Upper lobe of left lung (tissue), 6 donors: ENCODE results near the gene STK4. TPM values are rescaled to one million over a fixed set of nuclear protein-coding genes. Genes with fewer than 3 reads are reported as not detected.

Experiments used
- ATAC-seq, 2 donors: fragments of 200-7000 bp; cut with Tn5 transposase; one replicate each; pipeline ENCODE4 v1.9.1; 2022; ENCODE audit warnings: mild to moderate bottlenecking in 2 of 2, moderate library complexity in 2 of 2; ENCODE audit not compliant: low FRiP score in 2 of 2
- DNase-seq, 2 donors: peaks; one replicate each; pipeline ENCODE4 v3.0.0-alpha.2; 2019 to 2020
- H3K27ac ChIP-seq, 4 donors: fragments of 200-600 bp; sonication (generic); one replicate each; pipeline ENCODE4 v1.5.1; 2016 to 2019
- H3K27me3 ChIP-seq, 4 donors: fragments of 200-600 bp; sonication (generic); one replicate each; pipeline ENCODE4 v1.5.1; 2017 to 2019
- H3K36me3 ChIP-seq, 4 donors: fragments of 200-600 bp; sonication (generic); one replicate each; pipeline ENCODE4 v1.5.1; 2016 to 2019
- H3K4me1 ChIP-seq, 4 donors: fragments of 200-600 bp; sonication (generic); one replicate each; pipeline ENCODE4 v1.5.1; 2018 to 2019
- H3K4me3 ChIP-seq, 4 donors: fragments of 200-600 bp; sonication (generic); one replicate each; pipeline ENCODE4 v1.5.1; 2017 to 2019; ENCODE audit warnings: mild to moderate bottlenecking in 2 of 4, moderate library complexity in 1 of 4
- H3K9me3 ChIP-seq, 4 donors: fragments of 200-600 bp; sonication (generic); one replicate each; pipeline ENCODE4 v1.5.1; 2018 to 2019
- EP300 ChIP-seq, 4 donors: sonication (generic); formaldehyde crosslinking; IDR thresholded peaks; one replicate each; pipeline ENCODE4 v1.5.1; 2017; ENCODE audit warnings: antibody characterized with exemption in 4 of 4, control low read depth in 2 of 4
- POLR2A ChIP-seq, 4 donors: fragments of 450-650 bp; IDR thresholded peaks; one replicate each; pipeline ENCODE4 v1.5.1; 2016 to 2017; ENCODE audit warnings: antibody characterized with exemption in 4 of 4, mild to moderate bottlenecking in 2 of 4
- POLR2AphosphoS5 ChIP-seq, 2 donors: sonication (generic); formaldehyde crosslinking; IDR thresholded peaks; one replicate each; pipeline ENCODE4 v1.5.1; 2017; ENCODE audit warnings: antibody characterized with exemption in 2 of 2
- WGBS, 2 donors: methylation state at CpG; one replicate each; pipeline ENCODE4 v1.1.5; 2017 to 2018; 5-methylcytosine and 5-hydroxymethylcytosine counted together
- total RNA-seq, 6 donors: library from RNA; depleted of rRNA in 4 of 6; stranded (reverse); fragments of >200 nt in 4 of 6; gene quantifications; one replicate each; pipeline versions ENCODE4 v1.1.0 to v1.2.1, GENCODE V29; 2016 to 2021
- TF ChIP-seq, protein P1 (sequence below), 6 experiments: fragments of 450-650 bp in 4 of 6; fragments of 200-600 bp in 2 of 6; sonication (generic) in 2 of 6; IDR thresholded peaks; one replicate each; pipeline ENCODE4 v1.5.1; 2016 to 2019; ENCODE audit warnings: antibody characterized with exemption in 6 of 6
- donor health status: DM: no; HTN: no; CAD: no; lungs with moderate emphysema.
- donor health status: DM: no; HTN: yes; CAD: no; lungs with severe emphysema.

The STK4 gene
- total RNA-seq, 6 donors from 2014 or later = 31.0 to 76.1 (median 44.1) TPM

DNA sequence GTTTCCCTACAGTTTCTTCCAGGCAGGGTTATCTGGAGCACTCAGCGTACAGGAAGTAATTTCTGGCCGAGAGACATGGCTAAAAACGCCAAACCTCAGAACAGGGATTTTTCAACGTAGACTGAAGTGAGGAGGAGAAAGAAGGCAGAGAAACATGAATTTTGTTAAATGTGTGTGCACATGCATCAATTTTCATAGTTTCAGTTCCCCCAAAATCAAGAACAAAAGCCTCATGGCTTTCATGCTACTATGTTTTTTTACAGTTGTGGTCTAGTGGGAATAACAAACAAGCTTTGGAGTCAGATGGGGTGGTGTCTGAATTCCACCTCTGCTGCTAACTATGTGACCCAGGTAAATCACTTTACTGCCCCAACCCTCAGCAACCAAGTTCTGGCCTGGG is 11.0 kb upstream of the STK4 start:
- H3K9me3 ChIP-seq = no peaks in the 10 kb centered on the region
- TF ChIP-seq, protein P1, sequence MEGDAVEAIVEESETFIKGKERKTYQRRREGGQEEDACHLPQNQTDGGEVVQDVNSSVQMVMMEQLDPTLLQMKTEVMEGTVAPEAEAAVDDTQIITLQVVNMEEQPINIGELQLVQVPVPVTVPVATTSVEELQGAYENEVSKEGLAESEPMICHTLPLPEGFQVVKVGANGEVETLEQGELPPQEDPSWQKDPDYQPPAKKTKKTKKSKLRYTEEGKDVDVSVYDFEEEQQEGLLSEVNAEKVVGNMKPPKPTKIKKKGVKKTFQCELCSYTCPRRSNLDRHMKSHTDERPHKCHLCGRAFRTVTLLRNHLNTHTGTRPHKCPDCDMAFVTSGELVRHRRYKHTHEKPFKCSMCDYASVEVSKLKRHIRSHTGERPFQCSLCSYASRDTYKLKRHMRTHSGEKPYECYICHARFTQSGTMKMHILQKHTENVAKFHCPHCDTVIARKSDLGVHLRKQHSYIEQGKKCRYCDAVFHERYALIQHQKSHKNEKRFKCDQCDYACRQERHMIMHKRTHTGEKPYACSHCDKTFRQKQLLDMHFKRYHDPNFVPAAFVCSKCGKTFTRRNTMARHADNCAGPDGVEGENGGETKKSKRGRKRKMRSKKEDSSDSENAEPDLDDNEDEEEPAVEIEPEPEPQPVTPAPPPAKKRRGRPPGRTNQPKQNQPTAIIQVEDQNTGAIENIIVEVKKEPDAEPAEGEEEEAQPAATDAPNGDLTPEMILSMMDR (IDR thresholded peaks at IDR 0.05) = no peak
- TF ChIP-seq POLR2A (IDR thresholded peaks at IDR 0.05) = no peak
- no peak for TF ChIP-seq POLR2AphosphoS5 (IDR thresholded peaks at IDR 0.05)
- TF ChIP-seq EP300 (IDR thresholded peaks at IDR 0.05) = no peak
- peaks cover 9 to 14% (median 13%) of the 10 kb centered on the region in 4 donors for H3K4me1 ChIP-seq
- H3K4me3 ChIP-seq = no peak overlapping the region
- WGBS, 2 donors = 76 to 78% methylated on average over 4 of the region's 4 CpGs
- ATAC-seq (no peak), DNase-seq (no peak)
- H3K27me3 ChIP-seq = no peaks in the 10 kb centered on the region
- peaks cover 5 to 62% (median 46%) of the 10 kb centered on the region in 4 donors for H3K36me3 ChIP-seq
- no peak overlapping the region for H3K27ac ChIP-seq

- H3K27ac ChIP-seq = no peak overlapping the region
- no peaks in the 10 kb centered on the region for H3K9me3 ChIP-seq
- peaks cover 0 to 50% (median 35%) of the 10 kb centered on the region in 4 donors for H3K36me3 ChIP-seq
- no peak overlapping the region for H3K4me3 ChIP-seq
- H3K27me3 ChIP-seq = no peaks in the 10 kb centered on the region
- H3K4me1 ChIP-seq = peaks cover 14 to 18% (median 17%) of the 10 kb centered on the region in 4 donors
- ATAC-seq = no peak
- no peak for DNase-seq
- TF ChIP-seq POLR2AphosphoS5 (IDR thresholded peaks at IDR 0.05) = no peak
- TF ChIP-seq EP300 (IDR thresholded peaks at IDR 0.05) = no peak
- TF ChIP-seq, protein P1 (IDR thresholded peaks at IDR 0.05) = no peak
- TF ChIP-seq POLR2A (IDR thresholded peaks at IDR 0.05) = no peak
- 91 to 94% methylated on average over 3 of the region's 3 CpGs for WGBS, 2 donors
Measured at GRCh38 chr20:44956410-44956809, 9.9 kb upstream of the STK4 start.

DNA sequence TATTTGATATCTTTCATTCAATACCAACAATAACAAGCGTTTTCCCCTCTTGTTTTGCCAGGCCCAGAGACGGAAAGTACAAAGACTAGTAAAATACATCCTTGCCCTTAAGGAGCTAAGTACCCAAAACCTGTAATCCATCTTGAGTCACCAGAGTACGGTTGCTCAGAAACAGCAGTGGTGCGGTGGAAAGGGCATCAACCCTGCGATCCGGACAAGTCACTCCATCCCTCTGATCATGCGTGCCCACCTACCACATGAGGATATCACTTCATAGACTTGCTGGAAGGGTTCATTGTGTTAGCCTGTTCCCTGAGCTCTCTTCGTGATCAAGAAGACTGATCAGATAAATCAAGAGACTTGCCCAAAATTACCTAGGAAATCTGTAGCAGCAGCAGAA is 8.0 kb upstream of the STK4 start:
- Histone ChIP-seq H3K36me3 (peaks cover 0 to 32% (median 27%) of the 10 kb centered on the region in 4 donors), H3K4me1 (peaks cover 14 to 18% (median 15%) of the 10 kb centered on the region in 4 donors), H3K27me3 (no peaks in the 10 kb centered on the region), H3K9me3 (no peaks in the 10 kb centered on the region), H3K4me3 (no peak overlapping the region), H3K27ac (no peak overlapping the region)
- TF ChIP-seq POLR2A (IDR thresholded peaks at IDR 0.05) (no peak), EP300 (IDR thresholded peaks at IDR 0.05) (no peak), POLR2AphosphoS5 (IDR thresholded peaks at IDR 0.05) (no peak)
- TF ChIP-seq, protein P1 (IDR thresholded peaks at IDR 0.05) = no peak
- ATAC-seq (no peak), DNase-seq (no peak)
- 91 to 92% methylated on average over 8 of the region's 8 CpGs for WGBS, 2 donors

DNA sequence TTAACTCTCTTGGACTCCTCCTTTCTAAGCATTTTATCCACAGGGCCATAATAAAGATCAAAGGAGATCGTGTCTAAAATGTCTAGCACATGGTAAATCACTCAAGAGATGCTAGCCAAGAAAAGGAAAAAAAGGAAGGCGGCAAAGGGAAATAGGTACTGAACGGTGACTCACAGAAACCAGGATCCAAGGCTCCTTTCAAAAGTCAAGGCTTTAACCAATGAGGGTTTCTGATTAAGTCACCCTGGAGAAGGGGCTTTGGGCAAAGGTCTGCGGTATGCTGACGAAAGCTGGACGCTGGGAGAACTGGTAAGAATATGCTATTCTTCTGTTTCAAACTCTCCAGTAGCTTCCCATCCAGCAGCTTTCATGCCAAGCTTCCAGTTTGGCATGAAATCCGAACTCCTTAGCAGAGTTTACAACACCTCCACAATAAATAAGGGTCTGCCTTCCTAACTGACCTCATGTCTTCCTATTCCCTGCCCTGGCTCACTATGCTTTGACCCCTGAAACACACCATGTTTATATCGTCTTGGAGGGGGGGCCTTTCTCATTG is 7.2 kb upstream of the STK4 start:
- H3K27ac ChIP-seq = peak overlapping the region in 2 of 4 donors; percentile 85
- no peaks in the 10 kb centered on the region for H3K9me3 ChIP-seq
- peaks cover 14 to 18% (median 15%) of the 10 kb centered on the region in 4 donors for H3K4me1 ChIP-seq
- H3K36me3 ChIP-seq = peaks cover 0 to 25% (median 21%) of the 10 kb centered on the region in 4 donors
- ATAC-seq (no peak), DNase-seq (no peak)
- no peak for TF ChIP-seq POLR2AphosphoS5 (IDR thresholded peaks at IDR 0.05)
- no peak for TF ChIP-seq POLR2A (IDR thresholded peaks at IDR 0.05)
- TF ChIP-seq, protein P1 (IDR thresholded peaks at IDR 0.05) = no peak
- TF ChIP-seq EP300 (IDR thresholded peaks at IDR 0.05) = no peak
- WGBS, 2 donors = 22 to 26% methylated on average over 8 of the region's 8 CpGs
- H3K27me3 ChIP-seq = no peaks in the 10 kb centered on the region
- peak overlapping the region; percentile 71 to 94 (median 76) for H3K4me3 ChIP-seq

DNA sequence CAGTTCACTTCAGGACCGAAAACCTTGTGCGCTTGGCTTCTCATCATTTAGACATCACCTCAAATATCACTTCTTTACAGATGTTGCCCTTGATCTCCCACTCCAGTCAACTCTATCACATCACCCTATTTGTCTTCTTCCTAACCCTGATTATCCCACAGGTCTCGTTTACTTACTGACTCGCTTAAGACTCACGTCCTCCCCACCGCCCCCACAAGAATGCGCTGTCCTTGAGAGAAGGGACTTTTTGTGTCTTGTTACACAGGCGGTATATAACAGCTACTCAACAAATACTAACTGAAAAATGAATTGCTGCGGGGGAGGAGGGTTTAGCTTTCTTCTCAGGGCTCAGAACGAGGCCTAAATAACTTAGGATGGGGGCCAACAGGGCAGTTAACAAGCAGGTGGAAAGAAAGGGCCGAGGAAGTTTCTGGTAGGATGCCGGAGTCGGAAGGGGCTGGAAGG is 6.6 kb upstream of the STK4 start:
- Histone ChIP-seq H3K4me1 (peaks cover 14 to 18% (median 15%) of the 10 kb centered on the region in 4 donors), H3K36me3 (peaks cover 0 to 20% (median 16%) of the 10 kb centered on the region in 4 donors), H3K27me3 (no peaks in the 10 kb centered on the region), H3K9me3 (no peaks in the 10 kb centered on the region), H3K4me3 (peak overlapping the region; percentile 71 to 94 (median 76)), H3K27ac (peak overlapping the region; percentile 76 to 85 (median 84))
- DNase-seq = peak in 1 of 2 donors; percentile 40
- ATAC-seq = peak in 1 of 2 donors; percentile 76
- WGBS, 2 donors = 2 to 5% methylated on average over 13 of the region's 13 CpGs
- TF ChIP-seq, protein P1 (IDR thresholded peaks at IDR 0.05) = no peak
- TF ChIP-seq POLR2A (IDR thresholded peaks at IDR 0.05) (no peak), EP300 (IDR thresholded peaks at IDR 0.05) (no peak), POLR2AphosphoS5 (IDR thresholded peaks at IDR 0.05) (no peak)
